Activated T-helper 9 cell treated with anti-CD3 and anti-CD28 coated beads, Interleukin-2, amount 50 U/mL, for 16 hours (primary cell): ENCODE data around the gene SMYD3.

Experiments used
- DNase-seq: peaks from one replicate; pipeline ENCODE4 v3.0.0-alpha.2; 2020; ENCODE audit warnings: low read depth

SMYD3 gene

GRCh38 chr1:246146804-246147523 is 360.1 kb downstream of the SMYD3 start:
- no peak for DNase-seq

DNA sequence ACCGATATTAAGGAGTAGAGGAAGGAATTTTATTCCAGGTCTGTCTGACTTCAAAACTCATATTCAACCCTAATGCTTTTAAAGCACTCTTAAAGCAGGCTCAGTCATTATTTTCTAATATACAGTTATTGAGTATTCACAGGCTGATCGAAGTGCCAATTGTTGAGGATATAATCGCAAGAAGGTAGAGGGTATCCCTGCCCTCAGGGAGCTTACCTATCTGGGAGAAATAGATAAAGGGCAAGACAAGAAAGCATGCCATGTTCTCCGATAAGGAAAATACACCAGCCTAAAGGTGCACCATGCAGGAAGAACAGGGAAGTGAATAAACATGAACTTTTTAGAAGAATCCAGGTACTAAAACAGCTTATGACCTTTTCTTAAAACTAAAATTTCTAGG is 361.2 kb downstream of the SMYD3 start:
- DNase-seq: no peak

GRCh38 chr1:246144931-246145330 is 362.1 kb downstream of the SMYD3 start:
- no peak for DNase-seq

DNA sequence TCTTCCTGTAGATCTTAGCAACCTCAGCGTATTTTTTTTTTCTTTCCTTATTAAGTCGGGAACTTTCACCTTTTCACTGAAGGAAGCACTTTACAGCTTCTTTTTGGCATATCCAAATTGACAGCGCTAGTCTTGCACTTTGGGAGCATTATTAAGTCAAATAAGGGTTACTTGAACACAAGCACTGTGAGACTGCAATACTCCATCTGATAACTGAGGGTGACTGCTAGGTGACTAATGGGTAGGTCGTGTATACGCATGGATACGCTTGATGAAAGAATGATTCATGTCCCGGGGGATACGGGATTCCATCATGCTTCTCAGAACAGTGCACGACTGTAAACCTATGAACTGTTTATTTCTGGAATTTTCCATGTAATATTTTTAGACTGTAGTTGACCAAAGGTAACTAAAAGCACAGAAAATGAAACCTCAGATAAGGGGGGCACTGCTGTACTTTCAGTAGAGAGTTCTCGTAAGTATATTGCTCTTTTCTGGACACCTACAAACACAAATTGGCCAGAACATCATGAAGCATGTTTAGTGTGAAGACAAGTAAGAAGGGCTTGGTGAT is 364.7 kb downstream of the SMYD3 start:
- DNase-seq: no peak

DNA sequence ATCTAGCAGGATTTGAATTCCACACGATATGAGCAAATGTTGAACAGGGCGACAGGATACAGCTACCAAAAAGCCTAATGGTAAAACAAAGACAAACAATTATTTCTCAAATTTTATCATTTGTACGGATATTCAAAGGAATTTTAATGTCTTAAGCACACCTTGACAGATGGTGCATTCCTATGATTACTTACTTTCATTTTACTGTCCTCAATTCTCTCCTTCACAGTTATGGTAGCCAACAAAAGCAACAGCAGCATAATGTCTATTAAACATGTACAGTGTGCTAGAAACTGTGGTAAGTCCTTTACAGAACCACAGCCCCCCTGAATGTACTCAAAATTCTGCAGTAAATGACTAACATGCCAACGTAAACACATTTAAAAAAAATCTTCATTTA is 365.8 kb downstream of the SMYD3 start:
- DNase-seq: no peak

- no peak for DNase-seq
These were observed 367.3 kb downstream of the SMYD3 start for GRCh38 chr1:246139745-246140182.

- no peak for DNase-seq
These were observed 368.3 kb downstream of the SMYD3 start for GRCh38 chr1:246138781-246139180.

GRCh38 chr1:246136477-246136876 is 370.6 kb downstream of the SMYD3 start:
- no peak for DNase-seq

- DNase-seq: no peak
These were observed 372.3 kb downstream of the SMYD3 start for GRCh38 chr1:246134789-246135188.

- no peak for DNase-seq
These were observed 376.0 kb downstream of the SMYD3 start for GRCh38 chr1:246131095-246131494.

DNA sequence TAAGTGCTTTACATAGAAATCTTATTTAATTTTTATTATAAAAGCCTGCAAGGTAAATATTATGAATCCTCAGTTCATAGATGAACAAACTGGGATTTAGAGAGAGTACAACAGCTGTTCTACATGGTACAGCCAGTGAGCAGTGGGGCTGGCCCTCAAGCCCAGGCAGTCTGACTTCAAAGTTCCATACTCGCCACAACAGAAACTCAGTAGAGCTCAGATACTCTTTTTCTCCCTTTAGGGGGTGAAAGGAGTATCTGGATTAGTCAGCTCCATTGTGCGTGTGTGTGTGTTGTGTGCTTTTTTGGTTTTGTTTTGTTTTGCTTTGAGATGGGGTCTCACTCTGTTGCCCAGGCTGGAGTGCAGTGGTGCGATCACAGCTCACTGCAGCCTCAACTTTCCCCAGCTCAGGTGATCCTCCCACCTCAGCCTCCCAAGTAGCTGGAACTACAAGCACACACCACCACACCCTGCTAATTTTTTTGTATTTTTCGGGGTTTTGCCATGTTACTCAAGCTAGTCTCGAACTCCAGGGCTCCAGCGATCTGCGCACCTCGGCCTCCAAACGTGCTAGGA is 378.5 kb downstream of the SMYD3 start:
- DNase-seq: no peak

GRCh38 chr1:246126580-246126979 is 380.5 kb downstream of the SMYD3 start:
- no peak for DNase-seq

GRCh38 chr1:246122071-246122470 is 385.0 kb downstream of the SMYD3 start:
- DNase-seq: no peak

- DNase-seq: no peak
These were observed 385.5 kb downstream of the SMYD3 start for GRCh38 chr1:246121533-246121932.

DNA sequence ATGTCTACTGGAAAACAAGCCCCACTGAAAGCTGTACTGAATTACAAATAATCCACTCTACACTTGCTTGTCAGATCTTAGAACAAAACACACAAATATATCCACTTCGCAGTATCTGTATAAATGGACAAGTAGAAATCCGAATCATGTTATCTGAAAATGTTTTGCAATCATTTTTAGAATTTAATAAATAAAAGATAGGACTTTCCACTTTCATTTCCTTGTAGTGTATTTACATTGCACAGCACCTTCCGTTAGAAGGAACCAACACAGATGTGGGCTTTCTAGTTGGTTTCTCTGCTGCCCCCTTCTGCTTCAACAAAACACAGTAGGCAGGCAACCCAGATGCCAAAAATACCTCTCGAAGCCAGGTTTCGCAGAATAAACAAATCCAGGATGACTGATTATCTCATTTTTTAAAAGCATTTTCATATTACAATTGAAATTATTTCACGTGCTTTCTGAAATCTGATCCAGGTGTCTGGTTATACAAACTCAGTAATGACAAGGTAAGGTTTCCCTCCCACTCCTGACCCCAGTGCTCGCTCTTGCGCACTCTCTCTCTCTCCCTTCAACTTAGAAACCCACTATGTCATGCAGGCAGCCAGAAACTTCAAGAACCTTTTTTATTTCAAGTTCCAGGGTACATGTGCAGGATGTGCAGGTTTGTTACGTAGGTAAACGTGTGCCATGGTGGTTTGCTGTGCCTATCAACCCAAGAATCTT is 389.9 kb downstream of the SMYD3 start:
- DNase-seq: no peak

DNA sequence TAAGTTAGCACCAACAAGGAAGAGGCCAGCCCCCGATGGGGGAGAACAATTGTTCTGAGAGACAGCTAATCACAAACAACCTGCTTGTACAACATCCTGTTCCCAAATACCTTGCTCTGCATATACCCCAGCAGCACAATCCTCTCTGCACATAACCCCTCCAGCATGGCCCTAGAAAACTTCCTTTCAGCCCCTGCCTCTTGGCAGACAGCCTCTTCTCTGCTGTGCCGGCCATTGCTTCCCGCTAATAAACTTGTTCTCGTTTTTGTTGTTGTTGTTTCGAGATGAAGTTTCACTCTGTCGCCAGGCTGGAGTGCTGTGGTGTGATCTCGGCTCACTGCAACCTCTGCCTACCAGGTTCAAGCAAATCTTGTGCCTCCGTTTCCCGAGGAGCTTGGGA is 392.7 kb downstream of the SMYD3 start:
- no peak for DNase-seq

GRCh38 chr1:246113555-246114095 is 393.5 kb downstream of the SMYD3 start:
- DNase-seq: no peak

DNA sequence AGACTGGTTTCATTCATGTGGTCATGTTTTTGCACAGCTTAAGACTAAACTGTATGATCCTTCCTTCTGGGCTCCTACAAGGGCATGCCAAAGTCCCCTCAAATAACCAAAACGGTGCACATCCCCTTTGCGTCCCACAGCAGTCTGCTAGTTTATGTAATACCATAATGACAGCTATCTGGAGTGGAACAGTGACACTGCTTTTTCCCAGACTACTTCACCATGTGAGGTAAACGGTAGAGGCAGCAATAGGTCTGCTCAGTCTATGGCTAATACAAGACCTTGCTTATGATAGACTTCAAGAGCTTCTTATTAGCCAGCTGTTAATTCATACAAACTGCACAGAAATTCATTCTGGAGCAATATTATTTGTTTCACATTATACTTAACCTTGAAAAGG is 395.5 kb downstream of the SMYD3 start:
- DNase-seq: no peak

DNA sequence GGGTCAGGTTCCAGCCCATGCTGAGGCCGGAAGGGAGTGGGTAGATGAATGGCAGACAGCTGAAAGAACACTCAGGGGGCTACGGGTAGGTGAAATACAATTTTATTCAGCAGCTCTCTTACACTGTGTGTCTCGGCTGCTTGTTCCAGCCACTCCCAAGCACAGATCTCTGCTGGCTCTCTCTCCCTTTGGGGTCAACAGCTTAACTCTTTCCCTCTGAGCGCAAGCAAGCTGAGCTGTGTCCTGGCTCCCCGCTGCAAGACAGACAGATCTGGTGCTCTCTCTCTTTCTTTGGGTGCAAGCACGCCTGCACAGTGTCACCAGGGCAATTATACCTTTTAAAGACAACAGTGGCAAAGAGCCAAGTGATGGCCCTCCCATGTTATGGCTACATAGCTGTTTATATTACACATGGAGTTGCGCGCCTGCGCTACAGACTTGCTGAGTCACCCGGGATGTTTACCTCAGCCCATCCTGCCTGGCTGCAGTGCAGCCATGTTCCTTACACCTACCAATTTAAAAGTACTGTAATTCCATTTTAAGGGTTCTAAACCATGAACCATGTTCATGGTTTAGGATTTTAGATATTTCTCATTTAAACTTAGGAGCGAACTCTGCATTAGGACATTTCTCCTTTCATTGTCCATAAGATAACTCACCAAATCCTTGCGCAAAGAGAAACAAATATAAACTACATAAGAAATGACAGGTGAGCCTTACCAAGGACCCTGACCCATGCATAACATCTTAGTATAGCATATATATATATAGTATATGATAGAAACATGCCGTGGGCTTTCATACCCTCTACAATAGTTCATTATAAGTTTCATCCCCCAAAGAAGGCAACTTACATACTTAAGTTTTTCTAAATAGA is 396.5 kb downstream of the SMYD3 start:
- no peak for DNase-seq

GRCh38 chr1:246108278-246108925 is 398.7 kb downstream of the SMYD3 start:
- no peak for DNase-seq
